HepG2 (cell line): ENCODE measurements around the gene ATG13. TPM values are rescaled to one million over a fixed set of nuclear protein-coding genes. Genes with fewer than 3 reads are reported as not detected.

Source experiments
- ATAC-seq: fragments of 200-7000 bp; cut with Tn5 transposase; 3 replicates; pipeline ENCODE4 v1.9.1; 2020; ENCODE audit warnings: mild to moderate bottlenecking, moderate library complexity
- BruUV-seq: library from RNA; stranded (reverse); fragments of 400-500 nt; replicated peaks from 2 replicates; lab custom pipeline; 2021; lab: Mats Ljungman, UMichigan
- CTCF ChIA-PET: fragments of 300-600 bp; formaldehyde crosslinking; extraction: SDS; loops from one replicate; lab custom pipeline; 2021; ENCODE audit warnings: low total read pairs, inconsistent platforms, low intra/inter-chr PET ratio; lab: Yijun Ruan, JAX
- POLR2A ChIA-PET: fragments of 350-600 bp; sonication (Branson Sonifier 250); formaldehyde crosslinking; loops from one replicate; lab custom pipeline; 2020; ENCODE audit warnings: antibody characterized with exemption, inconsistent platforms; lab: Yijun Ruan, JAX
- DNase-seq: peaks from one replicate; pipeline ENCODE4 v3.0.0-alpha.2; 2015; ENCODE audit warnings: low spot score
- FAIRE-seq: peaks from 3 replicates; lab custom pipeline; 2011; peaks lifted over from hg19 to GRCh38; lab: Jason Lieb, UNC
- H2AFZ ChIP-seq: one replicate; pipeline ENCODE4 v1.6.1; 2011; ENCODE audit warnings: low read length, inconsistent platforms
- H3K27ac ChIP-seq: fragments of 300-600 bp; 3 replicates; pipeline ENCODE4 v1.8.0; 2011; ENCODE audit warnings: mixed run types, mild to moderate bottlenecking, mixed read lengths, low read length, inconsistent platforms; ENCODE audit not compliant: insufficient read depth; ENCODE audit errors: extremely low read length
- H3K27me3 ChIP-seq, 2 experiments: fragments of 200-600 bp in 1 of 2; 2 replicates in 1 of 2; 3 replicates in 1 of 2; pipeline versions ENCODE4 v1.6.0 to v1.8.0; 2011; ENCODE audit warnings: low read length in 2 of 2, mild to moderate bottlenecking in 2 of 2, moderate library complexity in 2 of 2, inconsistent platforms in 1 of 2; ENCODE audit not compliant: insufficient read depth in 2 of 2, control insufficient read depth in 1 of 2
- H3K36me3 ChIP-seq, 2 experiments: fragments of 200-600 bp in 1 of 2; replicated peaks in 1 of 2; 2 replicates in 1 of 2; 3 replicates in 1 of 2; pipeline versions ENCODE4 v1.5.1 to v1.8.0; 2011; ENCODE audit warnings: low read length in 2 of 2, inconsistent platforms in 1 of 2; ENCODE audit not compliant: insufficient read depth in 2 of 2, control insufficient read depth in 1 of 2
- H3K4me1 ChIP-seq: 2 replicates; pipeline ENCODE4 v1.5.1; 2012; ENCODE audit warnings: low read length, inconsistent platforms; ENCODE audit not compliant: insufficient read depth
- H3K4me2 ChIP-seq: 2 replicates; pipeline ENCODE4 v1.6.0; 2011; ENCODE audit warnings: low read depth, low read length, inconsistent platforms
- H3K4me3 ChIP-seq, 3 experiments: fragments of 200-600 bp in 1 of 3; sonication (generic), shearing (Covaris generic) in 1 of 3; replicated peaks in 1 of 3; 2 replicates each; pipeline ENCODE4 v1.5.1; 2011 to 2016; ENCODE audit warnings: low read length in 3 of 3, inconsistent platforms in 2 of 3, low read depth in 2 of 3, mild to moderate bottlenecking in 2 of 3, control low read depth in 1 of 3, mixed read lengths in 1 of 3; ENCODE audit not compliant: insufficient read depth in 1 of 3
- H3K79me2 ChIP-seq: one replicate; pipeline ENCODE4 v1.6.1; 2011; ENCODE audit warnings: low read length, inconsistent platforms; ENCODE audit not compliant: insufficient read depth
- H3K9ac ChIP-seq: 2 replicates; pipeline ENCODE4 v1.6.0; 2011; ENCODE audit warnings: mild to moderate bottlenecking, low read depth, low read length, inconsistent platforms; ENCODE audit not compliant: insufficient read depth
- H3K9me3 ChIP-seq: 2 replicates; pipeline ENCODE4 v1.5.1; 2012; ENCODE audit warnings: mild to moderate bottlenecking, low read length
- H4K20me1 ChIP-seq: 2 replicates; pipeline ENCODE4 v1.6.0; 2011; ENCODE audit warnings: inconsistent platforms, mild to moderate bottlenecking, low read length, moderate library complexity; ENCODE audit not compliant: insufficient read depth
- AKAP8 ChIP-seq: sonication (generic); formaldehyde crosslinking; IDR thresholded peaks from 2 replicates; pipeline ENCODE4 v1.5.1; 2020; ENCODE audit warnings: mild to moderate bottlenecking, missing genetic modification reagents
- JUND ChIP-seq: sonication (generic); formaldehyde crosslinking; IDR thresholded peaks from 2 replicates; pipeline ENCODE4 v1.8.0; 2022; ENCODE audit warnings: mild to moderate bottlenecking, missing genetic modification reagents
- KMT2B ChIP-seq: IDR thresholded peaks from 2 replicates; pipeline ENCODE4 v1.6.1; 2016; ENCODE audit warnings: missing genetic modification reagents, missing compliant biosample characterization
- MXD4 ChIP-seq: IDR thresholded peaks from 2 replicates; pipeline ENCODE4 v1.6.1; 2016; ENCODE audit warnings: mild to moderate bottlenecking, missing biosample characterization, missing genetic modification reagents
- PBX2 ChIP-seq: IDR thresholded peaks from 2 replicates; pipeline ENCODE4 v1.6.1; 2016; ENCODE audit warnings: control low read depth
- PRDM4 ChIP-seq: sonication (generic); formaldehyde crosslinking; IDR thresholded peaks from 2 replicates; pipeline ENCODE4 v1.9.0; 2021; ENCODE audit warnings: missing genetic modification reagents, borderline replicate concordance
- THAP7 ChIP-seq: sonication (generic); formaldehyde crosslinking; IDR thresholded peaks from 2 replicates; pipeline ENCODE4 v1.8.1; 2023; ENCODE audit warnings: mild to moderate bottlenecking, missing genetic modification reagents
- ZNF124 ChIP-seq: sonication (generic); formaldehyde crosslinking; IDR thresholded peaks from 2 replicates; pipeline ENCODE4 v1.4.0; 2020; ENCODE audit warnings: missing genetic modification reagents
- ZNF136 ChIP-seq: sonication (generic); formaldehyde crosslinking; IDR thresholded peaks from 2 replicates; pipeline ENCODE4 v1.8.1; 2022; ENCODE audit warnings: low read depth, mild to moderate bottlenecking, moderate library complexity, missing genetic modification reagents
- ZNF639 ChIP-seq: conservative IDR thresholded peaks from 2 replicates; pipeline ENCODE4 v1.6.1; 2018; ENCODE audit warnings: missing genetic modification reagents
- WGBS: methylation state at CpG from one replicate; pipeline ENCODE4 v1.1.6; 2017; ENCODE audit warnings: low lambda C conversion rate; 5-methylcytosine and 5-hydroxymethylcytosine counted together
- in situ Hi-C: cut with HindIII; loops from 2 replicates; pipeline ENCODE4 v1.10.0; 2017; ENCODE audit warnings: low pct_unique_long_range_greater_than_20kb; ENCODE audit not compliant: extremely low pct_ligation_motif_present
- intact Hi-C: fragments of 100-400 bp; cut with micrococcal nuclease; formaldehyde crosslinking; loops from one replicate; pipeline ENCODE4 v1.10.0; 2022; ENCODE audit not compliant: unreplicated experiment
- polyA plus RNA-seq, 8 experiments: library from polyadenylated mRNA; depleted of rRNA in 3 of 8; stranded (reverse) in 7 of 8; unstranded in 1 of 8; fragments of >200 nt; fragmentation: Illumina TruSeq in 4 of 8; extraction: Trizol in 4 of 8; gene quantifications; 2 replicates each; pipeline versions ENCODE4 v1.2.1 to v1.2.3, GENCODE V29; 2011 to 2016; ENCODE audit warnings: low read depth in 4 of 8, missing spikeins in 1 of 8, mixed read lengths in 1 of 8; ENCODE audit not compliant: insufficient read depth in 1 of 8
- total RNA-seq, 5 experiments: library from RNA; depleted of rRNA; stranded (reverse); fragments of >200 nt; fragmentation: Illumina TruSeq; extraction: Trizol; gene quantifications; 2 replicates each; pipeline ENCODE4 v1.2.3, GENCODE V29; 2016; ENCODE audit warnings: low read depth in 1 of 5
- TF ChIP-seq, protein P1 (sequence below): sonication (generic); formaldehyde crosslinking; IDR thresholded peaks from 2 replicates; pipeline ENCODE4 v1.8.1; 2023; ENCODE audit warnings: mild to moderate bottlenecking, missing genetic modification reagents, borderline replicate concordance
- TF ChIP-seq, protein P2 (sequence below): sonication (generic); formaldehyde crosslinking; IDR thresholded peaks from 2 replicates; pipeline ENCODE4 v1.4.0; 2020; ENCODE audit warnings: missing genetic modification reagents, borderline replicate concordance

The ATG13 gene
- total and polyA plus RNA-seq, 2 of the 13 experiments (the other 11 are each of a cell fraction or from before 2014, with no cell fraction given) = 55.0 to 77.3 TPM

- no peak for TF ChIP-seq JUND (CRISPR knock-in tag)
- TF ChIP-seq, protein P1, sequence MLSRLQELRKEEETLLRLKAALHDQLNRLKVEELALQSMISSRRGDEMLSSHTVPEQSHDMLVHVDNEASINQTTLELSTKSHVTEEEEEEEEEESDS (CRISPR knock-in tag) = no peak
- TF ChIP-seq PBX2 (CRISPR knock-in tag) = no peak
- TF ChIP-seq THAP7 = no peak
- TF ChIP-seq PRDM4 = no peak
- TF ChIP-seq KMT2B (CRISPR knock-in tag) = no peak
- TF ChIP-seq, all 625 proteins: peak for 0
Measured at GRCh38 chr11:46601129-46601528, 16.2 kb upstream of the ATG13 start (continued).

DNA sequence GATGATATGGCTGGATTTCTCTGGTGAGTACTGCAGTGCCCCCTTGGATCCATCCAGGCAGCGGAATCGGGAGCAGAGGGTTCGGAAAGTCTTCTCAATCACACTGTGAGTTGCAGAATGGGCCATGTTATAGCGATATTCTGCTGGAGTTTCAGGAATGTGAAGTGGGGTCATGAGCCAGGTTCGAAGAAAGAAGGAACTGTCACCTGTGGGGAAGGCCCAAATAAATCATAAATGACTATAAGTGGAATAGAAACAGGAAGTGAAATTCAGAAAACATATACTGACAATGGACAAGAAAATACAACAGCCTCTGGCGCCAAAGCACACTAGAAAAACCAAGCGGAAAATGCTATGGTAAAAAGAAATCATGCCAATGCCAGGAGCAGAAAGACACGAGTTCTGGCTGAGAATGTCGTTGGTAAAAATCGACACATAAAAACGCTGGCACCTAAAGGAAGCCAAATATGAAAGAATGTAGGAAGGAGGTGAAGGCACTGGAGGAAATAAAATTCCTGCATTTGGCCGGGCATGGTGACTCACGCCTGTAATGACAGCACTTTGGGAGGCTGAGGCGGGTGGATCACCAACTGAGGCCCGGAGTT is 13.5 kb upstream of the ATG13 start:
- ChIA-PET CTCF (no interaction called here), POLR2A (no interaction called here)
- Histone ChIP-seq H3K4me3 (no peak overlapping the region), H3K9me3 (no peaks in the 10 kb centered on the region), H3K36me3 (peaks cover 5 to 7% of the 10 kb centered on the region in 2 experiments; a peak in 4 of 5 replicates), H3K27ac (no peak overlapping the region), H3K4me1 (peaks cover 9% of the 10 kb centered on the region), H2AFZ (no peak overlapping the region), H3K79me2 (no peaks in the 10 kb centered on the region), H3K27me3 (no peaks in the 10 kb centered on the region), H4K20me1 (no peaks in the 10 kb centered on the region), H3K9ac (no peak overlapping the region), H3K4me2 (no peak overlapping the region)
- 94% methylated on average over 15 of the region's 15 CpGs for WGBS
- no peak for FAIRE-seq
- intact Hi-C loops (no loop called here), in situ Hi-C loops (no loop called here)
- BruUV-seq = no TSS peak
- no peak for ATAC-seq
- DNase-seq = no peak
- TF ChIP-seq ZNF124 (no peak), AKAP8 (CRISPR knock-in tag) (no peak), MXD4 (CRISPR knock-in tag) (no peak), ZNF136 (CRISPR knock-in tag) (no peak), ZNF639 (CRISPR knock-in tag) (no peak)
- TF ChIP-seq, protein P2, sequence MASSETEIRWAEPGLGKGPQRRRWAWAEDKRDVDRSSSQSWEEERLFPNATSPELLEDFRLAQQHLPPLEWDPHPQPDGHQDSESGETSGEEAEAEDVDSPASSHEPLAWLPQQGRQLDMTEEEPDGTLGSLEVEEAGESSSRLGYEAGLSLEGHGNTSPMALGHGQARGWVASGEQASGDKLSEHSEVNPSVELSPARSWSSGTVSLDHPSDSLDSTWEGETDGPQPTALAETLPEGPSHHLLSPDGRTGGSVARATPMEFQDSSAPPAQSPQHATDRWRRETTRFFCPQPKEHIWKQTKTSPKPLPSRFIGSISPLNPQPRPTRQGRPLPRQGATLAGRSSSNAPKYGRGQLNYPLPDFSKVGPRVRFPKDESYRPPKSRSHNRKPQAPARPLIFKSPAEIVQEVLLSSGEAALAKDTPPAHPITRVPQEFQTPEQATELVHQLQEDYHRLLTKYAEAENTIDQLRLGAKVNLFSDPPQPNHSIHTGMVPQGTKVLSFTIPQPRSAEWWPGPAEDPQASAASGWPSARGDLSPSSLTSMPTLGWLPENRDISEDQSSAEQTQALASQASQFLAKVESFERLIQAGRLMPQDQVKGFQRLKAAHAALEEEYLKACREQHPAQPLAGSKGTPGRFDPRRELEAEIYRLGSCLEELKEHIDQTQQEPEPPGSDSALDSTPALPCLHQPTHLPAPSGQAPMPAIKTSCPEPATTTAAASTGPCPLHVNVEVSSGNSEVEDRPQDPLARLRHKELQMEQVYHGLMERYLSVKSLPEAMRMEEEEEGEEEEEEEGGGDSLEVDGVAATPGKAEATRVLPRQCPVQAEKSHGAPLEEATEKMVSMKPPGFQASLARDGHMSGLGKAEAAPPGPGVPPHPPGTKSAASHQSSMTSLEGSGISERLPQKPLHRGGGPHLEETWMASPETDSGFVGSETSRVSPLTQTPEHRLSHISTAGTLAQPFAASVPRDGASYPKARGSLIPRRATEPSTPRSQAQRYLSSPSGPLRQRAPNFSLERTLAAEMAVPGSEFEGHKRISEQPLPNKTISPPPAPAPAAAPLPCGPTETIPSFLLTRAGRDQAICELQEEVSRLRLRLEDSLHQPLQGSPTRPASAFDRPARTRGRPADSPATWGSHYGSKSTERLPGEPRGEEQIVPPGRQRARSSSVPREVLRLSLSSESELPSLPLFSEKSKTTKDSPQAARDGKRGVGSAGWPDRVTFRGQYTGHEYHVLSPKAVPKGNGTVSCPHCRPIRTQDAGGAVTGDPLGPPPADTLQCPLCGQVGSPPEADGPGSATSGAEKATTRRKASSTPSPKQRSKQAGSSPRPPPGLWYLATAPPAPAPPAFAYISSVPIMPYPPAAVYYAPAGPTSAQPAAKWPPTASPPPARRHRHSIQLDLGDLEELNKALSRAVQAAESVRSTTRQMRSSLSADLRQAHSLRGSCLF = no peak
